GM12801 (cell line): ENCODE measurements around the gene RELN.

Experiments
- CTCF ChIP-seq: IDR thresholded peaks from one replicate; pipeline ENCODE4 v1.5.1; 2011; ENCODE audit warnings: control low read depth; ENCODE audit not compliant: insufficient read length; ENCODE audit errors: extremely low read depth

The RELN gene

DNA sequence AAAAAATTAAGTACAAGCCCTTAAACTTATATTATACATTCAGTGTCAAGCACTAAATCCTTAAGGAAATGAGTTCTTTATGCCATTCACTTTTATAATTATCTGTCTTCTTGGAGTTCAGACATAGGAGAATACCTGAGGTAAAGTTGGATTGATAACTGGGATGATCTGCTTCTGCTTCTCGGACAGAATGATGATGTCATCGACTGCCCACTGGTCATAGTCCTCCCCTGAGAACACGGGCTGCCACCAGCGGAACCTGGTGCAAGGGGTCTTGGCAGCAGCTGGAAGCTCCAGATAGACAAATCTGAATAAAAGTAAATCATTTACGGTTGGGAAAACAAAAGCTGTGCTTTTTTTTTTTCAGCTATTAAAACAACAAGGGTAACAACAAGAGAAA lies 395.3 kb downstream of the RELN start:
- no peak for TF ChIP-seq CTCF

GRCh38 chr7:103593691-103594090 lies 395.8 kb downstream of the RELN start:
- no peak for TF ChIP-seq CTCF

DNA sequence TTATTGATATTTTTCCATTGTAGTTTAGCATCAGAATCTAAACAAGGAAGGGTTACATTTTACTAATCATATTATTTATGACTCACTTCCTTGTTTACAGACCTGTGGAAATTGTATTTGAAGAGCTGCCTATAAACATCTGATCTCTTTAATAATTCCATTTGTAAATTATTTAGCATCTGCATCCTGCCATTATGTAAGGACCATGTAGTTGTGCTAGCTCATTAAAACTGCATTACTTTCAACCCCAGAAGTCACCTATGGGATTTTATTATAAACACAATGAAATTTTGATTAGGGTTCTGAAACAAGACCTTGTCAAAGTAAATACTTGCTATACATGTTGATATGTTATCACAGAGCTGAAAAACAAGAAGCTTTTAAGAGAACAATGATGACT lies 396.6 kb downstream of the RELN start:
- no peak for TF ChIP-seq CTCF

DNA sequence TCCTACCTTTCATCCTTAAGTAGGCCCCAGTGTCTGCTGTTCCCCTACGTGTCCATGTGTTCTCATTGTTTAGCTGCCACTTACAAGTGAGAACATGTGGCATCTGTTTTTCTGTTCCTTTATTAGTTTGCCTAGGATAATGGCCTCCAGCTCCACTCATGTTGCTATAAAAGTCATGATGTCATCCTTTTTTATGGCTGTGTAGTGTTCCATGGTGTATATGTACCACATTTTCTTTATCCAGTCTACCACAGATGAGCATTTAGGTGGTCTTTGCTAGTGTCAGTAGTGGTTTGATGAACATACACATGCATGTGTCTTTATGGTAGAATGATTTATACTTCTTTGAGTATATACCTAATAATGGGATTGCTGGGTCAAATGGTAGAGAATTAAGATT lies 397.3 kb downstream of the RELN start:
- TF ChIP-seq CTCF: no peak

DNA sequence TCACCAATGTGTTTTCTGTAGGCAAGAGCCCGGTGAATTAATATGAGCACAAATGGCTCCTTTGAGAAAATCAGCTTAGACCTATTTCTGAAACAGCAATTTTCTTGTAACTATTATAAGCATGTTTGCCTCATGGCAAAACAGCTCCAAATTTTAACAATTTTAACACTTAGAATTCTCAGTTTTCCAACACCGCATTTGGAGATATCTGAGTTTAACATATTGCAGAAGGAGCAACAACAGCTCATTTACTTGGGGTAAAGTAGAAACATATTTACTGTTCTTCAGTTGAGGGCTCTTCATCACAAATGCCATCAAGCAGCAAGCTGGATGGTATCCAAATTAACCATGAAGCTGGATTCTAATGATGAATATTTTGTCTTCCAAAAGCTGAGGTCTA lies 409.4 kb downstream of the RELN start:
- no peak for TF ChIP-seq CTCF

DNA sequence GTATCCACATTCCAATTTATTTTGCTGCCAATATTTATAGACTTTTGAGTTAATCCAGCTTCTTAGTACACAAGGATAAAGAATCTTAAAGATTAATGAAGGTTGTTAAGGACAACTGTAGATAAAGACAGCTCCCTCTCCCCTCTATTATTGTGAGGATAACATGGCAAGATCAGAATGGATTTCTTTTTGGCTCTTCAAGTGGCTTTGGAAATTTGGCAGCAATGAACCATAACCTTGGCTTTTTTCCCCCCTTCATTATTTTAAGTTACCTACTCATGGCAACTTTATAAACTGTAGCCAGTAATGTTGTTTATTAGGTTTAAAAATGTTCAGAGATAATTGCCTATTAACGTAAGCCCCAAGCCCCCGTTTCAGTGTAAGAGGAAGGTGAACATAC lies 412.4 kb downstream of the RELN start:
- no peak for TF ChIP-seq CTCF

- no peak for TF ChIP-seq CTCF
Measured at GRCh38 chr7:103576641-103577040, 412.8 kb downstream of the RELN start.

DNA sequence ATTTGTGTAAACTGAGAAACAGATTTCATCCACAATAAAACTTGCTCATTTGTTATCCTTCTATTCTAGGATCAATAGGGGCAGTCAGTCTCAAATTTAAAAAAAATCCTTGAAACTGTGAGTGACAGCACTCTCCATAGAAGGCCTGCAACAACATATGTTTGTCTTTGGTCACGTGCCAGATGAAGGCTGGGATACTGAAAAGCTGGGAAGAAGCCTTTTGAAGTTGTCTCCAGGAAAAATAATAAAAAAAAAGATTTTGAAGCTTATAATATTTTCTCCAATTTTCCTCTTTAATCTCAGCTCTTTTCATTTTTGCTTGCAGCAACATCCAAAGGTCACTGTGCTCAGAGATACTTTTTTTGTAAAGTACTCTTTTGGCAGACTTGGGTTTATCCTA lies 414.9 kb downstream of the RELN start:
- TF ChIP-seq CTCF: no peak
